ENCODE results near the gene LEFTY2. TPM values are rescaled to one million over a fixed set of nuclear protein-coding genes. Genes with fewer than 3 reads are reported as not detected.

Gene LEFTY2
- total and polyA plus RNA-seq, 10 of the 15 experiments (the other 5 are each of a cell fraction or from before 2014, with no cell fraction given), result not detected

- ChIA-PET SMC1A (ENCODE audit: uncharacterized antibody, unreplicated experiment) (interaction anchor here (1.0 kb wide), 1 partner anchor 8 kb away, joined by 3 read pairs; no protein-coding TSS in a partner anchor), CTCF (no interaction called here), POLR2A (interaction anchor here (1.2 kb wide), 1 partner anchor 10 kb away, joined by 3 read pairs; no protein-coding TSS in a partner anchor), RAD21 (ENCODE audit: unreplicated experiment) (interaction anchor here (1.0 kb wide), 1 partner anchor 112 kb away, joined by 3 read pairs; the partner anchor contains the start of gene SRP9)
- H3K9me3 ChIP-seq (replicated peaks; ENCODE audit: control insufficient read depth, insufficient read depth, low read length), result no peaks in the 10 kb centered on the region
- ATAC-seq (peak; percentile 26; the same call in 2 of the 3 replicates), DNase-seq (ENCODE audit: low read depth, low spot score) (no peak), FAIRE-seq (no peak)
- WGBS (ENCODE audit: insufficient coverage, insufficient replicate concordance, low lambda C conversion rate, missing lambda C conversion rate), result 51% methylated on average over 11 of the region's 11 CpGs
- no peaks in the 10 kb centered on the region for H3K27me3 ChIP-seq (replicated peaks in 1 of 2; ENCODE audit: control insufficient read depth in 2 of 2, insufficient read depth in 2 of 2, low read length in 1 of 2)
- in situ Hi-C loops (cut with MboI) (no loop called here), intact Hi-C loops (cut with micrococcal nuclease; ENCODE audit: unreplicated experiment) (no loop called here)
- H2AFZ ChIP-seq (ENCODE audit: control insufficient read depth, low read depth, low read length), result no peak within 1 kb of the TSS
- no peaks in the 10 kb centered on the region for H3K4me1 ChIP-seq (ENCODE audit: control insufficient read depth, insufficient read depth, low read length)
- no peaks in the 10 kb centered on the region for H4K20me1 ChIP-seq (ENCODE audit: control insufficient read depth, insufficient read depth)
- H3K4me3 ChIP-seq, result no peak within 1 kb of the TSS
- H3K79me2 ChIP-seq (ENCODE audit: control insufficient read depth, insufficient read depth, low read length), result no peaks in the 10 kb centered on the region
- no peak for TF ChIP-seq ZNF622 (IDR thresholded peaks at IDR 0.05)
- TF ChIP-seq MYC (IDR thresholded peaks at IDR 0.05; ENCODE audit: insufficient read depth, insufficient read length, insufficient replicate concordance, low read length, severe bottlenecking), result no peak
- no peak for TF ChIP-seq ZNF207 (IDR thresholded peaks at IDR 0.05; ENCODE audit: borderline replicate concordance)
- no peak for TF ChIP-seq ATF3 (IDR thresholded peaks at IDR 0.05; ENCODE audit: borderline replicate concordance, extremely low read depth, low read depth, low read length)
- TF ChIP-seq GATAD2B (conservative IDR thresholded peaks at IDR 0.05; ENCODE audit: low read depth), result no peak
- TF ChIP-seq RAD51 (IDR thresholded peaks at IDR 0.05), result no peak
- no peak for TF ChIP-seq EZH2 (IDR thresholded peaks at IDR 0.05; ENCODE audit: borderline replicate concordance, control insufficient read depth, low read depth, low read length)
- TF ChIP-seq CHD1 (IDR thresholded peaks at IDR 0.05; ENCODE audit: low read depth, low read length), result no peak
- TF ChIP-seq IKZF2 (IDR thresholded peaks at IDR 0.05), result no peak
- no peak for TF ChIP-seq SIX5 (IDR thresholded peaks at IDR 0.05; ENCODE audit: low read depth, low read length, severe bottlenecking)
- no peak for TF ChIP-seq TAF1 (IDR thresholded peaks at IDR 0.05; ENCODE audit: borderline replicate concordance, low read depth, low read length)
- no peaks in the 10 kb centered on the region for H3K36me3 ChIP-seq (ENCODE audit: control insufficient read depth in 2 of 2, insufficient read depth in 2 of 2, low read length in 1 of 2)
- H3K4me2 ChIP-seq (ENCODE audit: control insufficient read depth, insufficient read depth), result no peak within 1 kb of the TSS
- no TSS peak for BruUV-seq (replicated peaks)
- no peak within 1 kb of the TSS for H3K9ac ChIP-seq (ENCODE audit: control insufficient read depth, insufficient read depth, low read length)
- H3K27ac ChIP-seq (ENCODE audit: control insufficient read depth, insufficient read depth), result no peak within 1 kb of the TSS
Measured at GRCh38 chr1:225888898-225889601, 52.0 kb downstream of the LEFTY2 start, which contains the start of gene LEFTY1. Gene LEFTY1, minus strand, starts transcription at chr1:225889146. Its CDS starts 80 bp downstream, at chr1:225889066.
